Cardiac muscle cell (in vitro differentiated cells and primary cell): ENCODE data around the gene KLK8. TPM values are rescaled to one million over a fixed set of nuclear protein-coding genes. Genes with fewer than 3 reads are reported as not detected.

Experiments used
- DNase-seq, 2 donors: peaks; one replicate each; pipeline versions ENCODE4 v3.0.0 to v3.0.0-alpha.2; 2010 to 2017; ENCODE audit warnings: low read depth in 1 of 2, low spot score in 1 of 2
- H3K27ac ChIP-seq: fragments of 200-600 bp; sonication (generic); 2 replicates; pipeline ENCODE4 v1.5.1; 2016
- H3K27me3 ChIP-seq: fragments of 200-600 bp; sonication (generic); 2 replicates; pipeline ENCODE4 v1.6.0; 2016; ENCODE audit warnings: control low read depth
- H3K36me3 ChIP-seq: fragments of 200-600 bp; sonication (generic); 2 replicates; pipeline ENCODE4 v1.5.1; 2016; ENCODE audit warnings: control low read depth
- H3K4me1 ChIP-seq: fragments of 200-600 bp; sonication (generic); 2 replicates; pipeline ENCODE4 v1.8.1; 2017; ENCODE audit warnings: low read depth, mild to moderate bottlenecking, mixed run types
- H3K4me3 ChIP-seq: fragments of 200-600 bp; sonication (generic); 2 replicates; pipeline ENCODE4 v1.5.1; 2016; ENCODE audit warnings: mild to moderate bottlenecking
- H3K9me3 ChIP-seq: fragments of 200-600 bp; sonication (generic); 2 replicates; pipeline ENCODE4 v1.5.1; 2017; ENCODE audit warnings: low read depth, mild to moderate bottlenecking, control low read depth
- polyA plus RNA-seq: library from polyadenylated mRNA; unstranded; fragments of >200 nt; fragmentation: Nextera tagmentation; extraction: Ambion mirVana; gene quantifications from 2 replicates; pipeline ENCODE4 v1.2.1, GENCODE V29; 2016
- total RNA-seq: library from RNA; depleted of rRNA; stranded (reverse); fragments of >200 nt; gene quantifications from 2 replicates; pipeline ENCODE4 v1.2.3, GENCODE V29; 2016
- TF ChIP-seq, protein P1 (sequence below): IDR thresholded peaks from 2 replicates; pipeline ENCODE4 v1.5.1; 2012; ENCODE audit warnings: low read depth, mild to moderate bottlenecking, low read length

KLK8 gene
- total and polyA plus RNA-seq, 2 experiments from 2014 or later = not detected

DNA sequence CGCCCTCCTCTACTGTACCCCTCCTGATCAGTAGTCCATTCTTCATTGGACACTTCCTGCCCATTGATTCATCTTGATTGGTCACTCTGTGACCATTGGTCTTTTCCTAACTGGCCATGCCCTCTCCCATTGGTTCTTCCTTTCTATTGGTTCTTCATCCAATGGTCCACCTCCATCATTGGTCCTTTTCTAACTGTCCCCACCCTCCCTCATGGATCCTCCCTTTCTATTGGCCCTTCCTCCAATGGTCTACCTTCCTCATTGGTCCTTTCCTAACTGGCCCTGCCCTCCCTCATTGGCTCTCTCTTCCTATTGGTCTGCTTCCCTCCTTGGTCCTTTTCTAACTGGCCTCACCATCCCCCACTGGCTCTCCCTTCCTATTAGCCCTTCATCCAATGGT, 39.2 kb downstream of the KLK8 start:
- Histone ChIP-seq H3K36me3 (no peaks in the 10 kb centered on the region), H3K27ac (no peak overlapping the region), H3K27me3 (peaks cover 3% of the 10 kb centered on the region), H3K4me3 (no peak overlapping the region), H3K4me1 (no peaks in the 10 kb centered on the region), H3K9me3 (no peaks in the 10 kb centered on the region)
- TF ChIP-seq, protein P1, sequence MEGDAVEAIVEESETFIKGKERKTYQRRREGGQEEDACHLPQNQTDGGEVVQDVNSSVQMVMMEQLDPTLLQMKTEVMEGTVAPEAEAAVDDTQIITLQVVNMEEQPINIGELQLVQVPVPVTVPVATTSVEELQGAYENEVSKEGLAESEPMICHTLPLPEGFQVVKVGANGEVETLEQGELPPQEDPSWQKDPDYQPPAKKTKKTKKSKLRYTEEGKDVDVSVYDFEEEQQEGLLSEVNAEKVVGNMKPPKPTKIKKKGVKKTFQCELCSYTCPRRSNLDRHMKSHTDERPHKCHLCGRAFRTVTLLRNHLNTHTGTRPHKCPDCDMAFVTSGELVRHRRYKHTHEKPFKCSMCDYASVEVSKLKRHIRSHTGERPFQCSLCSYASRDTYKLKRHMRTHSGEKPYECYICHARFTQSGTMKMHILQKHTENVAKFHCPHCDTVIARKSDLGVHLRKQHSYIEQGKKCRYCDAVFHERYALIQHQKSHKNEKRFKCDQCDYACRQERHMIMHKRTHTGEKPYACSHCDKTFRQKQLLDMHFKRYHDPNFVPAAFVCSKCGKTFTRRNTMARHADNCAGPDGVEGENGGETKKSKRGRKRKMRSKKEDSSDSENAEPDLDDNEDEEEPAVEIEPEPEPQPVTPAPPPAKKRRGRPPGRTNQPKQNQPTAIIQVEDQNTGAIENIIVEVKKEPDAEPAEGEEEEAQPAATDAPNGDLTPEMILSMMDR = no peak
- DNase-seq = no peak

DNA sequence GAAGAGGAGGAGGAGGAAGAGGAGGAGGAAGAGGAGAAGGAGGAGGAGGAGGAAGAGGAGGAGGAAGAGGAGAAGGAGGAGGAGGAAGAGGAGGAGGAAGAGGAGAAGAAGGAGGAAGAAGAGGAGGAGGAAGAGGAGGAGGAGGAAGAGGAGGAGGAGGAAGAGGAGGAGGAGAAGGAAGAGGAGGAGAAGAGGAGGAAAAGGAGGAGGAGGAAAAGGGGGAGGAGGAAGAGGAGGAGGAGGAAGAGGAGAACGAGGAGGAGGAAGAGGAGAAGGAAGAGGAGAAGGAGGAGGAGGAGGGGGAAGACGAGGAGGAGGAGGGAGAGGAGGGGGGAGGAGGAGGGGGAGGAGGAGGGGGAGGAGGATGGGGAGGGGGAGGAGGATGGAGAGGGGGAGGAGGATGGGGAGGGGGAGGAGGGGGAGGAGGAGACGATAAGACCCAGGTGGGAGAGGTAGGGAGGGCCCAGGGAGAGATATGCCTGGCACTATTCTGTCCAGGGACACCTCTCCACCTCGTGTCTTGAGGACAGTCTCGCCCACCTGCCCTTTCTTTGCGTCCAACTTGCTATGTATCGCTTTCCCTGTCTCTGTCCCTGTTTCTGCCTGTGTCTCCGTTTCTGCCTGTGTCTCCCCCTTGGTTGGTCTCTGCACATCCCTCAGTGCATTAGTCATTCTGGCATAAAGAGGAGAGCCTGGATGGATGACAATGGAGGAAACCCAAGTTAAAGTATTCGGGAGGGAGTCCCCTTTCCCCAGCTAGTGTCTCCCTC, 41.5 kb downstream of the KLK8 start:
- TF ChIP-seq, protein P1 = no peak
- H3K9me3 ChIP-seq = no peaks in the 10 kb centered on the region
- no peak overlapping the region for H3K27ac ChIP-seq
- H3K27me3 ChIP-seq = peaks cover 3% of the 10 kb centered on the region
- H3K4me1 ChIP-seq = no peaks in the 10 kb centered on the region
- DNase-seq = peak in 1 of 2 donors; percentile 6
- no peaks in the 10 kb centered on the region for H3K36me3 ChIP-seq
- H3K4me3 ChIP-seq = no peak overlapping the region

DNA sequence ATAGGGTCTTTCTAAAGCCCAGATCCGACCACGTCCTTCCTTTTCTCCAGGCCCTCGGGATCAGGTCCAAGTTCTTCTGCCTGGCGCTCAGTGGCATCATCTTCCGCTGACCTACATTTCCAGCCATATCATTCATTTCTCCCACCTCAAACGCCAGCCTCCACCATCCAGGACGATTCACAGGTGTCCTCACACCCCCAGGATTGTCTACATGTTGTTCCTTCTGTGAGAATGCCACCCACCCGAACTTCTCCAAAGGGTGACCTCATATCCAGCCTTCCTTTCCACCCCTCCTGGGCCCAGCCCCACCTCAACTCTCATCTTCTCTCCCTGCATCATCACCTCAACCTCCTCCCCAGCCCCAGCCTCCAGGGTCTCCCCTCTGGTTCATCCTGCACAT, 43.8 kb downstream of the KLK8 start:
- Histone ChIP-seq H3K4me3 (no peak overlapping the region), H3K27me3 (peaks cover 3% of the 10 kb centered on the region)
- TF ChIP-seq, protein P1 = no peak

DNA sequence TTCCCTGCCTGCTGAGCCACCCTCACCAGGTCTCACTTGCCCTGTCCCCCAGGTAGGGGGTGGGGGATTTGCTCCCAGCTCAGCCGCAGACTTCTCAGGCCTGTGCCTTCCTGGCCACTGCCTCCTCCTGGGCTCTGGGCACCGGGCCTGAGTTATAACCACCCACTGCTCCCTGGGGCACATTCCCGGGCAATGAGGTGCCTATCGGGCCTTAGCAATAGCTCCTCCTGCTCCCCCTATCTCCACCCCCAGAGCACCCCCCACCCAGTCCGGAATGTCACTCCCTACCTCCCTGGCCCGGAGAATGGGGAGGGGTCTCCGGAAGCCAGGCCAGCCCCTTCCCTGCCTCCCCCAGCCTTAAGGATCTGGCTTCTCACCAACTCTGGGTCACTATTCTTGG, 48.5 kb downstream of the KLK8 start, which contains the start of gene KLK5:
Gene KLK5 (minus strand): TSS at position 129 of the 400 bp plus-strand sequence. CDS start 381 bp downstream, outside the sequence.
- no peak within 1 kb of the TSS for H3K4me3 ChIP-seq
- H3K4me1 ChIP-seq = no peaks in the 10 kb centered on the region
- no peak within 1 kb of the TSS for H3K27ac ChIP-seq
- H3K9me3 ChIP-seq = no peaks in the 10 kb centered on the region
- TF ChIP-seq, protein P1 = no peak
- H3K27me3 ChIP-seq = no peaks in the 10 kb centered on the region
- no peak for DNase-seq
- no peaks in the 10 kb centered on the region for H3K36me3 ChIP-seq

More for the DNA sequence above, 43.8 kb downstream of the KLK8 start:
- H3K36me3 ChIP-seq = no peaks in the 10 kb centered on the region
- no peaks in the 10 kb centered on the region for H3K9me3 ChIP-seq
- no peak overlapping the region for H3K27ac ChIP-seq
- no peaks in the 10 kb centered on the region for H3K4me1 ChIP-seq
- DNase-seq = no peak

DNA sequence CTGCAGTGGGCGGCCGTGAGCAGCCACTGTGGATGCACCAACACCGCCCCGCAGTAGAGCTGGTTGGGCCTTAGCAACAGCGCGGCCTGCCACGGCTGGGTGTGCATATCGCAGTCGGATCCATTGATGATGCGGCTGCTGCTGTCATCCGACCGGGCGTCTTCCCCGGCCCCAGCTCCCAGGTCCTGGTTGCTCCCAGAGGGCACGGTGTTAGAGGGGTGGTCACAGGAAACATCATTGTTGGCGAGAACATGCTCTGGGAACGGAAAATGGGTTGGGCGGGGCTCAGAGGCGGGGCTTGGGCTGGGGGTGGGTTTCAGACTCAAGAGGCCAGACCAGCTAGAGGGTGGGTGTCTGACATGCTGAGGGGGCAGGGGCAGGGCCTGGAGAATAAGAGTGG, 51.5 kb downstream of the KLK8 start:
- Histone ChIP-seq H3K4me1 (no peaks in the 10 kb centered on the region), H3K4me3 (no peak overlapping the region), H3K27ac (no peak overlapping the region), H3K9me3 (no peaks in the 10 kb centered on the region), H3K27me3 (no peaks in the 10 kb centered on the region), H3K36me3 (no peaks in the 10 kb centered on the region)
- TF ChIP-seq, protein P1 = no peak
- no peak for DNase-seq
